GM04503 (cell line): ENCODE data around the gene RBM45.

ENCODE experiments used
- DNase-seq: peaks from one replicate; pipeline ENCODE4 v3.0.0-alpha.2; 2012; ENCODE audit warnings: low read depth

RBM45 gene

DNA sequence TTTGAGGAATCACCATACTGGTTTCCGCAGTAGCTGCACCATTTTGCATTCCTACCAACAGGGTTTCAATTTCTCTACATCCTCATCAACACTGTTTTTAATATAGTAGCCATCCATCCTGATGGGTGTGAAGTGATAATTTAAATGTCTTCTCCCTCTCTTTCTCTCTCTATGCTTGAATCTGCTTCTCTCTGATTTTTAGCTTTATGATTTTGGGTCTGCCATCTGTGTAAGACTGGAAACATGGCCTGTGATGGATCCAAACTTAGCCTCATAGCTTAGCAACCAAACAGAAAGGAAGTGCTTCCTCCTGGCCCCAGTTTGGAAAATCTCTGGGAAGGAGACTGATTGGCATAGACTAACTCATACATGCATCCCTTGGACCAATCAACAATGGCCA lies 48.4 kb downstream of the RBM45 start:
- DNase-seq: no peak

GRCh38 chr2:178163395-178163794 lies 51.2 kb downstream of the RBM45 start:
- DNase-seq: no peak

DNA sequence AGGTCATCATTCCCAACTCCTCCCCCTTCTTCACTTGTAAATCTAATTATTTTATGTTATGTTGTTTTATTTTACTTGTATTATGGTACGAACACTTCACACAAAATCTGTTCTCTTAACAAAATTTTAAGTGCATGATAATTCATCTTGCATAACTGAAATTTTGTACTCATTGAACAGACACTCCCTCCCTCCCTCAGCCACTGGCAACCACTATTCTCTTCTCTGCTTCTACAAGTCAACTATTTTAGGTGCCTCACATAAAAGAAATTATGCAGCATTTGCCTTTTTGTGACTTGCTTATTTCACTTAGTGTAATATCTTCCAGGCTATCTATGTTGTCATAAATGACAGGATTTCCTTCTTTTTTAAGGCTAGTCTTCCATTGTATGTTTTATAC lies 51.7 kb downstream of the RBM45 start:
- no peak for DNase-seq

GRCh38 chr2:178173657-178174056 lies 61.4 kb downstream of the RBM45 start:
- DNase-seq: no peak

DNA sequence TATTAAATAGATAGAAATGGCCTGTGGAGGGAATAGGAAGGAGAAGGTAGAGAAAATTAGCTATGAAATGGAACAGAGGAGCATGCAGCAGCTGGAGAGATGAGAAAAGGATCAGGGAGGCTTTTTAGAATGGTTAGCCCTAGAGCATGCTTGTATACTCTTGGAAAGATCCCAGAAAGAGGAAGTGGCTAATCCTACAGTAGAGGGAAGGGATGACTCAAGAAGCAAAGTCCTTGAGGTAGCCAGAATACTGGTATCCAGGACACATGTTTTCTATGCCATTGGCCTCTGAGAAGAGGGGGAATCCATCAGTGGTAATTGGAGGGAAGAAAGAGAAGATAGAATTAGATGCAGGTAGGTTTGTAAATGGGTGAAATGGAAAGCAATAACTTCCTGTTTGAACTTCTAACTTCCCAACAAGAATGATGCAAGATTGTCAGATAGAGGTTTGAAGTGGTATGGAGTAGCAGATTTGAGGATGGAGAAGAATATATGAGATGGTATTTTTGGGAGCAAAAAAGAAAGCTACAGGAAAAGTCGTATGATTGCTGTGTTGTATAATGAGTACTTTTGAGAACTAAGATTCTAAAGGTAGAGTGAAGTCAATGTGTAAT lies 64.9 kb downstream of the RBM45 start:
- no peak for DNase-seq
